Stimulated activated CD4-positive, alpha-beta T cell treated with anti-CD3 and anti-CD28 coated beads, TNF-alpha, amount 100 ng/mL, for 1 hour (primary cell): Measurements from ENCODE around the gene AGO4.
"Not testable (repeated sequence)": the region's sequence is repeated elsewhere in the genome, so short reads cannot be mapped to it uniquely, and the experiment has no call there.

ENCODE experiments used
- DNase-seq, 3 donors: peaks; one replicate each; pipeline ENCODE4 v3.0.0-alpha.2; 2020; ENCODE audit warnings: low read depth in 3 of 3, low spot score in 1 of 3

AGO4 gene

DNA sequence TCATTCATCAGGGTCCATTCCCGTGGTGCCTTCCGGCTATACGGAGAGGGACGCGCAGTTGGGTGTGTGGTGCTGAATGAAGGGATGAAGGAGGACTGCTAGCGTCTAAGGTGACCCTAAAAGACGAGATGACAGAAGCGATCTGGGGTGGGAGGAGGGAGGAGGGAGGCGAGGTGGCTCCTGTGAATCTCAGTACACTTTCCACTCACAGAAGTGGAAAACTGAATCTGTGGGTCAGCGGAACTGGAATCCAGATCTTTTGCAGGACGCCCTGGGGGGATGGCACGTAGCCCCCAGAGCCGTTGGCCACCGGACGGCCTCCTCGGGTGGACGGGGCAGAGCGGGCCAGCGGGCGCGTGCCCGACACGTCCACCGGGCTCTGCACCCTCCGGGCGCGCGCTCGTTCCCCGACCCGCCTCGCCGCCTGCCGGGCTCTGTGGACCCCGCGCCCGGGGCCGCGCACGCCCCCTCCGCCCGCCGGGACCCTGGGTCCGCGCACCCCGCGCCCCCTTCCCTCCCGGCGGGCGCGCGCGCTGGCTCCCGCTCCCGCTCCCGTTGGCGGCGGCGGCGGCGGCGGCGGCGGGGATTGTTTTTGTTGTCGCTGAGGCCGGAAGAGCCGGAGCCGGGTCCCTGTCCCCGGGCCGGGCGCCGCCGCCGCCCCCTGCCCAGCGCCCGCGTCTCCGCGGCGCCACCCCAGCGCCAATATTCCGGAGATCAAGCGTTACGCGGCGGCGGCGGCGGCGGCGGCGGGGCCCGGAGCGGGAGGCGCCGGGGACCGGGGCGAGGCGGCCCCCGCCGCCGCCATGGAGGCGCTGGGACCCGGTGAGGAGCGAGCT is at the start of gene AGO4:
Gene AGO4, plus strand, starts transcription at position 403 of the 836 bp plus-strand sequence. Its CDS starts 401 bp downstream, at position 804.
- peak in 1 of 3 donors; percentile 14 for DNase-seq

DNA sequence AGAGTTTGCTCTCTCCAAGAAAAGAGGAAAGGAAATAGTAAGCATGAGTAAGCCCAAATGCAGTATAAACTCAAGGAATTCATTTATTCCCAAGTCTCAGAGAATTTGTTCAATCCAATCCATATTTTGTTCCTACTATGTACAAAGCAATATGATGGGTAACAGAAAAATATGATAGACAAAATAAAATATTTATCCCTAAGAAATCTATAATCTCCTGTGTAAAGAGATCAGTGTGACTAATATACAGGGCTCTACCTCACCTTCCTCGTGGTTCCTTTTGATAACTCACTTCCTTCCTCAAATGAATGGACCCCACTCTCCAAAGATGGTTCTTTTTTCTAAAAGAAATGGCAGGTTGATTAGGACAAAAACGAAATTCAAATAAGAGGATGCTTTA is 45.7 kb upstream of the AGO4 start:
- DNase-seq: no peak

DNA sequence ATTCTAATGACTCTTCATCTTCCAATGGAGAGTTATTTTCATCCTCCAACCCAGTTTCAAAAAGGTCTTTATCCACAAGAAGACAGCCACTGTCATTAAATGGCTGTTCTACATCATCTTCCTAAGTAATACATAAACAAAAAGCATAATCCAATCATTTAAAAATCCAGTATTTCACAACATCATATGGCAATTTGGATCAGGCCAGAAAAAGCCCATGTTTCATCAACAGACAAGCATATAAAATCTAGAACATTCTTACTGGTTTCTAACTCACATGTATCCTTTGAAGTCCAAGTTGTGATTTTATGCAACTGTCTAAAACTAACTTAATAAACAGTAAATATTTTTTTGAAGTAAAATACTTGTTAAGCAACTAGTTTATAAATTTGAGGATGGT is 44.6 kb upstream of the AGO4 start:
- DNase-seq: no peak

DNA sequence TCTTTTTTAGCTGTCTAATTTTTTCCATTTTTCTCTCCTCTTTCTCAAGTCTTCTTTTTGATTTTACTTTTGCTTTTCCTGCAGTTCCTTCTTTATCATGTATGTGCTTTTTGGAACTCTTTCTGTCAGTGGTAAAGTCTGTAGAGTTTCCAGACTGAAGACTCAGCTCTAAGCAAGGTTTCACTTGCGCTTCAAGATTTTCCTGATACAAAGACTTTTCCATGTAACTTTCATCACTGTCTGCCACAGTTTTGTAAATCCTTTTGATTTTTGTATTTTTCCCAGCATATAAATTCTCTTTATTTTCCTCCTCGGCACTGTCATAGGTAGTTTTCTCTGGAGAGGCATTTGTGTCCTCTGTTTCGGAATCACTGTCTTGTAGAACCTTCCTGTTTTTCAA is 43.5 kb upstream of the AGO4 start:
- DNase-seq: no peak

DNA sequence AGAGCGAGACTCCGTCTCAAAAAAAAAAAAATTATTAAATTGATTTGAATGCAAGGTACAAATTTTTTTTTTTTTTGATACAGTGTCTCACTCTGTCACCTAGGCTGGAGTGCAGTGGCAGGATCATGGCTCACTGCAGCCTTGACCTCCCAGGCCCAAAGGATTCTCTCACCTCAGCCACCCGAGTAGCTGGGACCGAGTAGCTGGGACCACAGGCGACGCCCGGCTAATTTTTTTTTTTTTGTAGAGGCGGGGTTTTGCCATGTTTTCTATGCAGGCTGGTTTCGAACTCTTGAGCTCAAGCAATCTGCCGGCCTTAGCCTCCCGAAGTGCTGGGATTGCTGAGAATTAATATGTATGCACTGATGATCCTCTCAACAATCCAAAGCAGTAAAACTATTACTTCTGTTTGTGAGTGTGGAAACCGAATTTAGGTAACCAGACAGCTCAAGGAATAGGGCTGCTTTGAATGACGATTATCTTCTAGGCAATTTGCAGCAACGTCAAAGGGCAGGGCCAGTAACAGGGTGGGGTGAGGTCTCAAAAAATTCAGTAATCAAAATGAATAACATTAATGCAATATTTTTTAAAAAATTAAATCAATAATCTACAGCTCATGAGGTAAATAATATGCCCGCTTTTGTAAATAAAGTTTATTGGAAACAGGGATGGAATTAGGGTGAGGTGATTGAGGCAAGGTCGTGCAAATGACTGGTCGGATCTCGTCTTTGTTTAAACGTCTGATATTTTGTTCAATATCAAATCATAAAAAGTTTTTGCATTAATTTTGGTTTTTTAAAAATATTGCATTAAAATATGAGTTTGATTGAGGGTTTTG is 39.2 kb upstream of the AGO4 start:
- no peak for DNase-seq

DNA sequence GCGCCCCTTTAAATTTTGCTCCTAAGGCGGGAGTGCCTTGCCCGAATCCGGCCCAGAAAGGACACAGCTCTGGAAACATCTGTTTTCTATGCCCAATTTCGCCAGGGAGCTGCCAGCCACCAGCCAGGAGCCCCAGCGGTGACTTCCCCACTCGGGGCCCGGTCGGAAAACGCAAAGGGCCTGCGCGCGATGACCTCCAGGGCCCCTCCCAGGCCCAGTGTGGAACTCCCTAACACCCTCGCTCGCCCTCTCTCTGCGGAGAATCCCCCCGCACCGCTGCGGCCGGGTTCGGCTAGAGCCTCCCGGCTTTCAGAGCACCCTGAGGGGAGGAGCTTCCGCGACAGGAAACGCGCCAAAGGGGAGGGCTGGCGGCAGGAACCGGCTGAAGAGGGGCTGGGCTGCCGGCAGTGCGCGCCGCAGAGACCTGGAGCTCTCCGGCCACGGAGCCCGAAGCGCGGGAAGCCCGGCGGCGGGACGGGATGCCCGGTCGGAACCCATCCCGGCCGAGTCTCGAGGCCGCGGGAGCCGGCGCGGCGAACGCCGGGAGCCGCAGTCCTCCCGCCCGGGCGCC is 38.5 kb upstream of the AGO4 start:
- DNase-seq: peak; percentile 49 to 69 (median 58)

DNA sequence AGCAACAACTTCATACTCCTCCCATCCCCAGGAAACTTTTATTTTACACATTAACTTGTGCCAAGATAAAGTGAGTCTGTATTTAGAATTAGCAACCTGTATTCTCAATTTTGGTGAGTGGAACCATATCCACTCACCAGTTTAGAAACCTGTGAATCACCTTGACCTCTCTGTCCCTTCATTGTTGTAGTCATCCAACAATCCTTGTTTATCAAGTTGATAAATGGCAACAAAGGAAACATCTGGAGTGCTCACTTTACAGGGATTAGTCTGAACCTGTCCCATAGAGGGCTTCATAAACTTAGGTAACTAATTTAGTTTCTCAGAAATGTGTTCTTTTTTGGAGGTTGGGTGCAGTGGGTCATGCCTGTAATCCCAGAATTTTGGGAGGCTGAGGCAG is 34.1 kb upstream of the AGO4 start:
- DNase-seq: no peak

DNA sequence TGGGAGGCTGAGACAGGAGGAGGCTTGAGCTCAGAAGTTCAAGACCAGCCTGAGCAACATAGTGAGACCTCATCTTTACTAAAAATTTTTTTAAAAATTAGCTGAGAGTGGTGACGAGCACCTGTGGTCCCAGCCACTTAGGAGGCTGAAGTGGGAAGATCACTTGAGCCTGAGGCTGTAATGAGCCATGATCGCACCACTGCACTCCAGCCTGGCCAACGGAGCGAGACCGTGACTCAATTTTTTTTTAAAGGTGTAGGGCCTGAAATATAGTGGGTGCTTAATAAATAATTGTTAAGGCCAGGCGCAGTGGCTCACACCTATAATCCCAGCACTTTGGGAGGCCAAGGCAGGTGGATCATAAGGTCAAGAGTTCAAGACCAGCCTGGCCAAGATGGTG is 31.6 kb upstream of the AGO4 start:
- DNase-seq: not testable (repeated sequence)

DNA sequence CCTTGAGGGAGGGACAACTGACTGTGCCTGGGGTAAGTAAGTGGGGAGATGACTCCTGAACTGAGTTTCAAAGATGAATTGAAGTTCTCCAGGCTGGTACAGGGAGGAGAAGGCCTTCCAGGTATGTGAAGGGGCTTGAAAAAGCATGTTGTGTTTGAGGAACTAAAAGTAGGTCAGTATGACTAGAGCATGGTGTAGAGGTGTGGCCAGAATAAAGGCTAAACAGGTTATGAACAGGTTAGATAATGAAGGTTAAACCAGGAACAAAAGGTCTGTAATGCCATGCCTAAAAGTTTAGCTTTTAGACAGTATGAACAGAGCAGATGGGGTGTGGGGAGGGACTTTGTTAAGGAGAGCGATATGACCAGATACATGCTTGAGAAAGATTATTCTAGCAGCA is 30.7 kb upstream of the AGO4 start:
- DNase-seq: no peak

DNA sequence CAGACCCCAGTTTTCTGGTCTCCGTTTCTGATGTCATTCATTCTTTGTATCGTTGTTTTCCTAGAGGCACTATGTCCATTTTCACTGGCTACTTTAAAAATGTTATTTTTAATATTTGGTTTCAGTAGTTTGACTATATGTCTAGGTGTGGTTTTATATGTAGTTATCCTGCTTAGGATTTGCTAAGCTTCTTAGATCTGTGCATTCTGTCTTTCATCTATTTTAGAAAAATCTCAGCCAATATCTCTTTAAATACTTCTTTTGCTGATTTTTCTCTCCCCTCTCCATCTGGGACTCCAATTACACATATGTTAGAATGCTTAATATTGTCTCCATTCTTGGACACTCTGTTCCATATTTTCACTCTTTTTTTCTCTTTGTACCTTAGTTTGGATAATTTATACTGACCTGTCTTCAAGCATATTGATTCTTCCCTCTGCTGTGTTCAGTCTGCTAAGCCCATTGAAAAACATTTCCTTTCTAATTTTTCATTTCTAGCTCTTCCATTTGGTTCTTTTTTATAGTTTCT is 24.7 kb upstream of the AGO4 start:
- DNase-seq: no peak

DNA sequence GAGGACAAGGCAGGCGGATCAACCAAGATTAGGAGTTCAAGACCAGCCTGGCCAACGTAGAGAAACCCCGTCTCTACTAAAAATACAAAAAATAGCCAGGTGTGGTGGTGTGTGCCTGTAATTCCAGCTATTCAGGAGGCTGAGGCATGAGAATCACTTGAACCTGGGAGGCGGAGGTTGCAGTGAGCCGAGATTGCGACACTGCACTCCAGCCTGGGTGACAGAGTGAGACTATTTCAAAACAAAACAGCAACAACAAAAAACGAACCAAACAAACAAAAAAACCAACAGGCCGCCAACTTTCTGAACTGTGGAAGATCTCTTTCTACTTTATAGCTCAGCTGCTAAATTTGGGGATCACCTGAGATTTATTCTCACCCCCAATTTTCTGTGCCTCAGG is 23.5 kb upstream of the AGO4 start:
- not testable (repeated sequence) for DNase-seq

DNA sequence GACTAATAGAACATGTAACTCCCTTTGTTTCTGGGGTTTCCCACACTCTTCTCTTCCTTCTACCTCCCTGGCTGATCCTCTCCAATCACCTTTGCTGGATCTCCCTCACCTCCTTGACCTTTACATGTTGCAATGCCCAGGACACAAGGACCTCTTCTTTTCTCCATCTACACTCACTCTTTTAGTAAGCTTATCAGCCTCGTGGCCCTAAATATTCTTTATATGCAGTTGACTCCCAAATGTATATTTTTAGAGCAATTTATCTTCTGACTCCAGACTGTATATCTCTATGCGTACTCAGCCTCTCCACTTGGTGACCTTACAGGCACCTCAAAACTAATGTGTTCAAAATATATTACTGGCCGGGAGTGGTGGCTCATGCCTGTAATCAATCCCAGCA is 19.7 kb upstream of the AGO4 start:
- no peak for DNase-seq

DNA sequence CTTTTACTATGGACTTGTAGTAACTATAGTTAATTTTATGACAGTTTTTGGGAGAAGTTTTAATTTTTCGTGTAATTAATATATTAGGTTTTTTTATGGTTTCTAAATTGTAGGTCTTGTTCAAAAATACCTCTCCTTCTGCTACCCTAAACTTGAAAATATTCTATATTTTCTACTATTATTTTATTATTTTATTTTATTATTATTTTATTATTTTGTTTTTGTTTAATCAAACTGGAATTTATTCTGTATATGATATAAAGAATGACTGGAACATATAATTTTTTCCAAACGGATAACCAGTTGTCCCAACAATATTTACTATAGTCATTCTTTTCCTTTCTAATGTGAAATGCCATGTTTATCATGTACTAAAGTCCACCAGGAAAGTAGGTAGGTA is 17.1 kb upstream of the AGO4 start:
- no peak for DNase-seq

DNA sequence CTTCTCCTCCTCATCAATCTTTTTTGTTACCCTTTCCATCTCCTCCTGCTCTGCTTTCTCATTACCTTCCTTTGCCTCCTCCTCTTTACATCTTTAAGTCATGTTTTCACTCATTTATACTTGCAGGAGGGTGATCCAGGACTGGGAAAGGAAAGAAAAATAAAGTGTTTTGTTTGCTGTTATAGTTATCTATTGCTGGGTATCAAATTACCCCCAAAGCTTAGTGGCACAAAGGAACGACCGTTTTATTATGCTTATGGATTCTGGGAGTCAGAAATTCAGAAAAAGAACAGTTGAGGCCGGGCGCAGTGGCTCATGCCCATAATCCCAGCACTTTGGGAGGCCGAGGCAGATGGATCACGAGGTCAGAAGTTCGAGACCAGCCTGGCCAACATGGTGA is 12.5 kb upstream of the AGO4 start:
- no peak for DNase-seq

DNA sequence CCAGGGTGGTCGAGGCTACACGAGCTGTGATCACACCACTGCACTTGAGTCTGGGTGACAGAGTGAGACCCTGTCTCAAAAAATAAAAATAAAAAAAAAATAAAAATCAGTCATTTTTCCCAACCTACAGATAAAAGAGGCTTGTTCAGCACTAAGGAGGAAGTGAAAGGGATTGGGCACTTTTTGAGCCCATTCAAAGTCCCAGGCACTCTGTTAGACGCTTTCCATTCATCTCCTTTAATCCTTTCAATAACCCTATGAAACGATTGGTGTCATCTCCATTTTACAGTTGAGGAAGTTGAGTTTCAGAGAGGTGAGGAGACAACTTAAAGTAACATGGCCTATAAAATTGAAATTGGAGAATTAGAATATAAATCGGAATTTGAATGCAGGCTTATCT is 10.4 kb upstream of the AGO4 start:
- DNase-seq: no peak

DNA sequence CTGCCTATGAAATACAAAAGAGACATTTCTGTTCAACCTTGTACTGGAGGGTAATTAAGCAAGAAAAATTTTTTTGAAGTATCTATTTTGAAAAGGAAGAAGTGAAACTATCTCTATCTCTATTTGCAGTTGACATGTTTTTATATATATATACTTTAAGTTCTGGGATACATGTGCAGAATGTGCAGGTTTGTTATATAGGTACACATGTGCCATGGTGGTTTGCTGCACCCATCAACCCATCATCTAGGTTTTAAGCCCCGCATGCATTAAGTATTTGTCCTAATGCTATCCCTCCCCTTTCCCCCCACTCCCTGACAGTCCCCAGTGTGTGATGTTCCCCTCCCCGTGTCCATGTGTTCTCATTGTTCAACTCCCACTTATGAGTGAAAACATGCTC is 9.8 kb upstream of the AGO4 start:
- DNase-seq: not testable (repeated sequence)

DNA sequence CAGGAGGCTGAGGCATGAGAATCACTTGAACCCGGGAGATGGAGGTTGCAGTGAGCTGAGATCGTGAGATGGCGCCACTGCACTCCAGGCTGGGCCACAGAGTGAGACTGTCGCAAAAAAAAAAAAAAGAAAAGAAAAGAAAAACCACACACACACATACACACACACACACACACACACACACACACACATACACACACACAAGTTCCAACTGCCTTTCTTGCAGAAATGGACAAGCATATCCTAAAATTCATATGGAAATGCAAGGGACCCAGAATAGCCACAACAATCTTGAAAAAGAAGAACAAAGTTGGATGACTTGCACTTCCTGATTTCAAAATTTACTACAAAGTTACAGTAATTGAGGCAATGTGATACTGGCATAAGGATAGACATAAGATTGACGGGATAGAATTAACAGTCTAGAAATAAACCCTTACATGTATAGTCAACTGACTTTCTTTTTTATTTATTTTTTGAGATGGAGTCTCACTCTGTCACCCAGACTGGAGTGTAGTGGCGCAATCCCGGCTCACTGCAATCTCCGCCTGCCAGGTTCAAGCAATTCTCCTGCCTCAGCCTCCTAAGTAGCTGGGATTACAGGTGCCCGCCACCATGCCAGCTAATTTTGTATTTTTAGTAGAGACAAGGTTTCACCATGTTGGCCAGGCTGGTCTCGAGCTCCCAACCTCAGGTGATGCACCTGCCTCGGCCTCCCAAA is 7.5 kb upstream of the AGO4 start:
- DNase-seq: not testable (repeated sequence)

DNA sequence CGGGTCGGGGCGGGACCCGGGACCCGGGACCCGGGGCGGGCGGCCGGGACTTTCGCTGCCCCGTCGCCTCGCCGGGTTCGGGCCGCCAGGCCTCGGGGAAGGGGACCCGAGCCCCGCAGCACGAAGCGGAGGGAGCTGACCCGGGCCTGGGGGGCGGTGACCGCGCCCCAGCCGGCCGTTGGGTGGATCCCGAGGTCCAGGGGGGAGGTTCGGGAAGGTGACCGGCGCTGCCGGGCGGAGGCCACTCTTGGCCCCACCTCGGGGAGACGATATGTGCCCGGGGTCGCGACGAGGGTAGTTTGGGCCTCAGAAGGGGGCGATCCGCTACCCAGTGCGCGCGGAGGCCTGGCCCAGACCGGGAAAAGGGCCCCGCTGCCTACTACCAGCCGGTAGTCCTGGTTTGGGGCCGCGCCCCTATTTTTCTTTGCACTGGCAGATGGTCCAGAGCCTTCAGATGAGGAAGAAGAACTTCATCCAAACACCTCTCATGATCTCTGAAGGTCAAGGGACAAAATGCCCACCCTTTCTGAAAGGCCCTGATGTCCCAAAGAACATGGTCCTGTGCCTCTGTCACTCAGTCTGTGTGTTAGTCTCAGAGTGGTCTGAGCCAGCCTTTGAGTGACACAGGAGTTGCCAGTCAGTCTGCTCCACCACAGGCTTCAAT is 766 bp downstream of the AGO4 start:
- DNase-seq: no peak

DNA sequence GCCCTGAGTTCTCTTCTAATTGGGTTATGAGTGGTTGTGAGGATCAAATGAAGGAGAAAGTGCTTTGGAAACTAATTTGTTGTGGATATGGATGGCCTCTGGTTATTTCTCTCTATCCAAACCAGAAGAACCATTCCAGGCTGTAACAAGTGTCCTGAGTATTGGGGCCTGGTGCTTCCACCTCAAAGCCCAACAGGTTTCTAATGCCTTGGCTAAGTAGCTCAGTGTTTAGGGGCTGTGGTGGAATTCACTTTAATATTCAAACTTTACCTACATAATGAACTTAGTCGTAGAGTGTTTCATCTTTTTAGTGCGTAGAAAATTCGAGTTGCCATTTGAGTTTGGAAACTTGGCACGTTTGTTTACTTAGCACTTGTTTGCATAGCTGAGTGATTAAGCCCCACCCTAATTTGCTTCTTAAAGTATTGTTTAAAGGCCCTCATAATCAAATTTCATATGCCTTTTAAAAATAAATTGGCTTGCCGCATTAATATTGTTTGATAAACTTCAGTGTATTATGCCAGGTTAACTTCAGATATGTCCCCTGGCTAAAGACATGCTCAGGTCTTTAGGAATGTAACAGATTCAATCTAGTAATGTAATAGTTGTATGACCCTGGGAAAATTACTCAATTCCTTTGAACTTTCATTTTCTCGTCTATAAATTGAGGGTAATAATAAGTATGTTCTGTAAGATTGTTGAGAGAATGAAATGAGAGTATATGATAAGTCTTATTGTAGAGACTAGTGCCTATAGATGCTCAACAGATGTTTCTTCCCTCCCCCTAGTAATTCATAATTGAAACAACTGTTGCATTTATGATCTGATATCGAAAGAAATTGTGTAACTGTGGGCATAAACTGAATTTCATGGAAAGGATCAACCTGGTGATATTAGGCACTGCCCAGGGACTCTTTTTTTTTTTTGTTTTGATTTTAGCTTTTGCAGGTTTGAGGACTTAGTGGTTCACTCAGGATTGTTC is 1.6 kb downstream of the AGO4 start:
- no peak for DNase-seq
